ENCODE measurements around the gene CTSC.

Gene CTSC

GRCh38 chr11:88352139-88352538, 14.6 kb upstream of the CTSC start (continued):
- no peak for TF ChIP-seq HOXD13 (CRISPR knock-in tag; IDR thresholded peaks at IDR 0.05; ENCODE audit: borderline replicate concordance)

GRCh38 chr11:88348870-88349269, 11.3 kb upstream of the CTSC start:
- CTCF ChIA-PET: no interaction called here
- Histone ChIP-seq H3K4me1 (ENCODE audit: control insufficient read depth, insufficient read depth, low read length) (no peaks in the 10 kb centered on the region), H3K36me3 (ENCODE audit: control insufficient read depth in 2 of 2, insufficient read depth in 1 of 2, low read length in 2 of 2) (no peaks in the 10 kb centered on the region), H3K9me3 (ENCODE audit: control insufficient read depth, insufficient read depth, low read depth, low read length) (no peaks in the 10 kb centered on the region), H3K4me3 (ENCODE audit: low read depth, low read length) (no peak overlapping the region), H3K27ac (ENCODE audit: extremely low read depth, low read depth, low read length) (no peak overlapping the region)
- no peak for TF ChIP-seq ZNF777 (tag by site-specific recombination; IDR thresholded peaks at IDR 0.05; ENCODE audit: borderline replicate concordance)
- no peak for TF ChIP-seq ZSCAN16 (tag by site-specific recombination; IDR thresholded peaks at IDR 0.05)
- TF ChIP-seq ZNF701 (tag by site-specific recombination; IDR thresholded peaks at IDR 0.05): no peak
- no peak for TF ChIP-seq AEBP2 (tag by site-specific recombination; IDR thresholded peaks at IDR 0.05; ENCODE audit: borderline replicate concordance)
- TF ChIP-seq ZBTB48 (tag by site-specific recombination; IDR thresholded peaks at IDR 0.05): no peak
- no peak for TF ChIP-seq ZSCAN18 (tag by site-specific recombination; IDR thresholded peaks at IDR 0.05)
- POLR2A ChIA-PET: no interaction called here

- no peak overlapping the region for H3K4me3 ChIP-seq (ENCODE audit: low read depth, low read length)
- H3K27ac ChIP-seq (ENCODE audit: extremely low read depth, low read depth, low read length): no peak overlapping the region
- no peaks in the 10 kb centered on the region for H3K9me3 ChIP-seq (ENCODE audit: control insufficient read depth, insufficient read depth, low read depth, low read length)
- ChIA-PET CTCF (no interaction called here), POLR2A (no interaction called here)
- no peak for TF ChIP-seq EGR2 (tag by site-specific recombination; IDR thresholded peaks at IDR 0.05; ENCODE audit: low read depth)
- no peak for TF ChIP-seq ZNF449 (tag by site-specific recombination; IDR thresholded peaks at IDR 0.05)
- TF ChIP-seq ZNF692 (tag by site-specific recombination; IDR thresholded peaks at IDR 0.05): no peak
- TF ChIP-seq ZNF19 (tag by site-specific recombination; IDR thresholded peaks at IDR 0.05; ENCODE audit: low read depth): no peak
- TF ChIP-seq ZNF660 (tag by site-specific recombination; IDR thresholded peaks at IDR 0.05): no peak
- no peak for TF ChIP-seq ZNF335 (tag by site-specific recombination; conservative IDR thresholded peaks at IDR 0.05)
- TF ChIP-seq ZNF26 (tag by site-specific recombination; IDR thresholded peaks at IDR 0.05): no peak
- TF ChIP-seq SCRT2 (tag by site-specific recombination; IDR thresholded peaks at IDR 0.05): no peak
- TF ChIP-seq ZNF747 (tag by site-specific recombination; IDR thresholded peaks at IDR 0.05): no peak
- no peak for TF ChIP-seq ZNF155 (tag by site-specific recombination; IDR thresholded peaks at IDR 0.05)
- no peak for TF ChIP-seq ZNF501 (tag by site-specific recombination; IDR thresholded peaks at IDR 0.05)
- no peak for TF ChIP-seq TRIM28 (IDR thresholded peaks at IDR 0.05; ENCODE audit: borderline replicate concordance, low read length)
- TF ChIP-seq TCF7L2 (IDR thresholded peaks at IDR 0.05; ENCODE audit: borderline replicate concordance, low read depth, low read length): no peak
- TF ChIP-seq ZNF830 (tag by site-specific recombination; IDR thresholded peaks at IDR 0.05; ENCODE audit: low read depth): no peak
- no peak for TF ChIP-seq SETDB1 (IDR thresholded peaks at IDR 0.05; ENCODE audit: insufficient read length, low read length)
- TF ChIP-seq ZNF302 (tag by site-specific recombination; IDR thresholded peaks at IDR 0.05; ENCODE audit: low read depth): no peak
- no peak for TF ChIP-seq ZNF169 (tag by site-specific recombination; IDR thresholded peaks at IDR 0.05)
- no peak for TF ChIP-seq ZBTB1 (tag by site-specific recombination; IDR thresholded peaks at IDR 0.05)
- TF ChIP-seq GLIS1 (tag by site-specific recombination; IDR thresholded peaks at IDR 0.05): no peak
- no peaks in the 10 kb centered on the region for H3K36me3 ChIP-seq (ENCODE audit: control insufficient read depth in 2 of 2, insufficient read depth in 1 of 2, low read length in 2 of 2)
- no peaks in the 10 kb centered on the region for H3K4me1 ChIP-seq (ENCODE audit: control insufficient read depth, insufficient read depth, low read length)
These were observed 8.4 kb upstream of the CTSC start for GRCh38 chr11:88345949-88346348.
